ENCODE measurements around the gene GPR132.

GRCh38 chr14:105060751-105061427 is 4.3 kb downstream of the GPR132 start:
- TF ChIP-seq POLR2A (IDR thresholded peaks at IDR 0.05; ENCODE audit: low read depth, low read length) (0 out of 2 replicates have a peak, but pooled peaks have one; percentile 15), POLR2AphosphoS5 (IDR thresholded peaks at IDR 0.05; ENCODE audit: low read length) (peak; percentile 48), PAX8 (IDR thresholded peaks at IDR 0.05) (no peak), RELA (IDR thresholded peaks at IDR 0.05; ENCODE audit: borderline replicate concordance, partially characterized antibody) (no peak), ZSCAN29 (IDR thresholded peaks at IDR 0.05) (no peak), TCF3 (IDR thresholded peaks at IDR 0.05; ENCODE audit: borderline replicate concordance, insufficient read depth, low read depth, low read length) (0 out of 2 replicates have a peak, but pooled peaks have one; percentile 39), TARDBP (IDR thresholded peaks at IDR 0.05; ENCODE audit: borderline replicate concordance) (no peak), EP300 (IDR thresholded peaks at IDR 0.05; ENCODE audit: borderline replicate concordance in 1 of 2, control insufficient read depth in 1 of 2, low read depth in 2 of 2, low read length in 2 of 2) (no peak), MYC (IDR thresholded peaks at IDR 0.05; ENCODE audit: insufficient read depth, insufficient read length, insufficient replicate concordance, low read length, severe bottlenecking) (no peak)
